ENCODE data around the gene SMURF1.

- TF ChIP-seq JUN (IDR thresholded peaks at IDR 0.05; ENCODE audit: low read depth, low read length) = no peak
- no peak for TF ChIP-seq ATF2 (IDR thresholded peaks at IDR 0.05; ENCODE audit: low read length)
- TF ChIP-seq CTCF (IDR thresholded peaks at IDR 0.05; ENCODE audit: control extremely low read depth in 1 of 3, insufficient read depth in 1 of 3, low read depth in 1 of 3, low read length in 3 of 3) = no peak
Measured at GRCh38 chr7:99126921-99127553, 16.9 kb downstream of the SMURF1 start.

Measured in H1 (cell line).